H9 (cell line): ENCODE data around the gene HHIP. TPM values are rescaled to one million over a fixed set of nuclear protein-coding genes. Genes with fewer than 3 reads are reported as not detected.

Experiments
- DNase-seq: peaks from one replicate; pipeline ENCODE4 v3.0.0-alpha.2; 2017
- H2AFZ ChIP-seq: one replicate; pipeline ENCODE4 v1.6.1; 2013; ENCODE audit warnings: mild to moderate bottlenecking, low read length, control low read depth, moderate library complexity
- H2AK5ac ChIP-seq: 2 replicates; pipeline ENCODE4 v1.6.1; 2013; ENCODE audit warnings: low read length, control low read depth, mixed read lengths; ENCODE audit not compliant: insufficient read length
- H2BK120ac ChIP-seq: one replicate; pipeline ENCODE4 v1.6.1; 2013; ENCODE audit warnings: low read depth, mild to moderate bottlenecking, low read length, control low read depth, inconsistent platforms; ENCODE audit not compliant: poor library complexity, severe bottlenecking
- H2BK12ac ChIP-seq: 2 replicates; pipeline ENCODE4 v1.6.1; 2013; ENCODE audit warnings: low read length, control low read depth, mixed read lengths, low read depth; ENCODE audit not compliant: insufficient read length
- H2BK15ac ChIP-seq: 2 replicates; pipeline ENCODE4 v1.6.1; 2013; ENCODE audit warnings: low read depth, low read length, control low read depth
- H2BK20ac ChIP-seq: one replicate; pipeline ENCODE4 v1.6.1; 2013; ENCODE audit warnings: low read depth, mild to moderate bottlenecking, low read length, control low read depth, inconsistent platforms; ENCODE audit not compliant: poor library complexity, severe bottlenecking
- H2BK5ac ChIP-seq: 2 replicates; pipeline ENCODE4 v1.6.1; 2013; ENCODE audit warnings: low read length, control low read depth, mixed read lengths; ENCODE audit not compliant: insufficient read length
- H3K14ac ChIP-seq: 2 replicates; pipeline ENCODE4 v1.6.1; 2013; ENCODE audit warnings: low read length, control low read depth; ENCODE audit not compliant: insufficient read depth
- H3K18ac ChIP-seq: 2 replicates; pipeline ENCODE4 v1.6.1; 2013; ENCODE audit warnings: low read depth, mild to moderate bottlenecking, mixed read lengths, low read length, control low read depth; ENCODE audit not compliant: insufficient read length
- H3K23ac ChIP-seq: 2 replicates; pipeline ENCODE4 v1.6.1; 2013; ENCODE audit warnings: low read length, control low read depth, mixed read lengths, low read depth; ENCODE audit not compliant: insufficient read length
- H3K23me2 ChIP-seq: 2 replicates; pipeline ENCODE4 v1.6.1; 2013; ENCODE audit warnings: low read depth, mild to moderate bottlenecking, mixed read lengths, low read length, control low read depth; ENCODE audit not compliant: insufficient read length, poor library complexity, severe bottlenecking
- H3K27ac ChIP-seq: 2 replicates; pipeline ENCODE4 v1.5.1; 2013; ENCODE audit warnings: low read length, control low read depth, mixed read lengths, low read depth; ENCODE audit not compliant: insufficient read length
- H3K27me3 ChIP-seq: 2 replicates; pipeline ENCODE4 v1.6.1; 2013; ENCODE audit warnings: low read length, control low read depth, inconsistent platforms; ENCODE audit not compliant: insufficient read depth
- H3K4ac ChIP-seq: 2 replicates; pipeline ENCODE4 v1.6.1; 2013; ENCODE audit warnings: low read depth, mild to moderate bottlenecking, control low read depth, inconsistent platforms, low read length, moderate library complexity
- H3K4me1 ChIP-seq: 2 replicates; pipeline ENCODE4 v1.6.1; 2013; ENCODE audit warnings: low read length, control low read depth, inconsistent platforms; ENCODE audit not compliant: insufficient read depth
- H3K4me2 ChIP-seq: 2 replicates; pipeline ENCODE4 v1.6.1; 2013; ENCODE audit warnings: low read length, control low read depth, mixed read lengths; ENCODE audit not compliant: insufficient read length, insufficient read depth
- H3K56ac ChIP-seq: 2 replicates; pipeline ENCODE4 v1.6.1; 2013; ENCODE audit warnings: low read depth, mild to moderate bottlenecking, mixed read lengths, low read length, control low read depth; ENCODE audit not compliant: insufficient read length
- H3K79me1 ChIP-seq: 2 replicates; pipeline ENCODE4 v1.6.1; 2013; ENCODE audit warnings: low read depth, mild to moderate bottlenecking, moderate library complexity, low read length, control low read depth, inconsistent platforms; ENCODE audit not compliant: insufficient read depth, poor library complexity, severe bottlenecking
- H3K79me2 ChIP-seq: 2 replicates; pipeline ENCODE4 v1.6.1; 2013; ENCODE audit warnings: low read length, control low read depth, inconsistent platforms; ENCODE audit not compliant: insufficient read depth
- H3K9ac ChIP-seq: 2 replicates; pipeline ENCODE4 v1.6.1; 2013; ENCODE audit warnings: low read length, control low read depth, mixed read lengths; ENCODE audit not compliant: insufficient read length; ENCODE audit errors: extremely low read depth
- H3K9me3 ChIP-seq: one replicate; pipeline ENCODE4 v1.6.1; 2013; ENCODE audit warnings: low read depth, low read length, inconsistent platforms; ENCODE audit not compliant: control insufficient read depth
- H3T11ph ChIP-seq: one replicate; pipeline ENCODE4 v1.6.1; 2013; ENCODE audit warnings: mild to moderate bottlenecking, low read length, control low read depth, inconsistent platforms
- H4K20me1 ChIP-seq: one replicate; pipeline ENCODE4 v1.6.1; 2013; ENCODE audit not compliant: control insufficient read depth, insufficient read length, insufficient read depth
- H4K5ac ChIP-seq: 2 replicates; pipeline ENCODE4 v1.6.1; 2013; ENCODE audit warnings: low read depth, mild to moderate bottlenecking, mixed read lengths, low read length, control low read depth; ENCODE audit not compliant: insufficient read length
- H4K8ac ChIP-seq: replicated peaks from 2 replicates; pipeline ENCODE4 v1.6.1; 2013; ENCODE audit warnings: low read length, control low read depth, mixed read lengths, low read depth; ENCODE audit not compliant: insufficient read length
- H4K91ac ChIP-seq: 2 replicates; pipeline ENCODE4 v1.6.1; 2013; ENCODE audit warnings: low read depth, mild to moderate bottlenecking, moderate library complexity, mixed read lengths, low read length, control low read depth; ENCODE audit not compliant: insufficient read length
- H3K27ac Mint-ChIP-seq, 3 experiments: 2 replicates in 2 of 3; 3 replicates in 1 of 3; pipeline ENCODE4 v1.8.0; 2020 to 2021; ENCODE audit warnings: mixed read lengths in 3 of 3, mild to moderate bottlenecking in 1 of 3, moderate library complexity in 1 of 3
- H3K27me3 Mint-ChIP-seq: 2 replicates; pipeline ENCODE4 v1.8.0; 2021; ENCODE audit warnings: low read depth, mild to moderate bottlenecking, moderate library complexity, mixed read lengths
- H3K36me3 Mint-ChIP-seq, 3 experiments: 2 replicates in 2 of 3; 3 replicates in 1 of 3; pipeline ENCODE4 v1.8.0; 2020 to 2021; ENCODE audit warnings: low read depth in 3 of 3, mixed read lengths in 3 of 3; ENCODE audit not compliant: insufficient read depth in 1 of 3
- H3K4me1 Mint-ChIP-seq, 2 experiments: 2 replicates each; pipeline ENCODE4 v1.8.0; 2020; ENCODE audit warnings: mixed read lengths in 2 of 2
- H3K4me3 Mint-ChIP-seq, 2 experiments: 2 replicates in 1 of 2; 3 replicates in 1 of 2; pipeline ENCODE4 v1.8.0; 2020 to 2021; ENCODE audit warnings: mild to moderate bottlenecking in 2 of 2, mixed read lengths in 2 of 2, moderate library complexity in 1 of 2
- H3K9me3 Mint-ChIP-seq, 2 experiments: 2 replicates in 1 of 2; 3 replicates in 1 of 2; pipeline ENCODE4 v1.8.0; 2020; ENCODE audit warnings: mild to moderate bottlenecking in 2 of 2, mixed read lengths in 2 of 2, moderate library complexity in 1 of 2
- WGBS: extraction: QIAGEN DNeasy Blood & Tissue Kit; methylation state at CpG from one replicate; pipeline ENCODE4 v1.1.7; 2013; ENCODE audit warnings: missing lambda C conversion rate, low lambda C conversion rate, mixed read lengths; ENCODE audit not compliant: insufficient read length; ENCODE audit errors: extremely low coverage; 5-methylcytosine and 5-hydroxymethylcytosine counted together
- total RNA-seq: library from RNA; stranded (reverse); gene quantifications from 2 replicates; pipeline ENCODE4 v1.2.1, GENCODE V29; 2021
- TF ChIP-seq, protein P1 (sequence below): fragments of 200-600 bp; sonication (generic); conservative IDR thresholded peaks from 3 replicates; pipeline ENCODE4 v1.8.0; 2021; ENCODE audit warnings: antibody characterized with exemption, mild to moderate bottlenecking

HHIP gene
- total RNA-seq, 1 experiment from 2014 or later = 3.8 TPM

- DNase-seq = no peak
- H3K27me3 ChIP-seq = no peaks in the 10 kb centered on the region
- H3K79me1 ChIP-seq = no peaks in the 10 kb centered on the region
- H2BK120ac ChIP-seq = no peak overlapping the region
- H3K27ac ChIP-seq = no peak overlapping the region
- no peak overlapping the region for H3K56ac ChIP-seq
- no peak overlapping the region for H2BK15ac ChIP-seq
- no peak overlapping the region for H3K18ac ChIP-seq
- no peak overlapping the region for H2AFZ ChIP-seq
- no peak overlapping the region for H2BK20ac ChIP-seq
- H4K5ac ChIP-seq = no peak overlapping the region
- H3K27ac Mint-ChIP-seq = no peak overlapping the region
- H2BK5ac ChIP-seq = no peak overlapping the region
- no peaks in the 10 kb centered on the region for H3K79me2 ChIP-seq
- no peaks in the 10 kb centered on the region for H3K9me3 ChIP-seq
- no peak overlapping the region for H3T11ph ChIP-seq
- H3K9me3 Mint-ChIP-seq = no peaks in the 10 kb centered on the region
- H3K36me3 Mint-ChIP-seq = no peaks in the 10 kb centered on the region
- H2BK12ac ChIP-seq = no peak overlapping the region
- H3K23me2 ChIP-seq = no peaks in the 10 kb centered on the region
- H3K4me2 ChIP-seq = no peak overlapping the region
- peaks cover 5 to 6% of the 10 kb centered on the region in 2 experiments; a peak in 3 of 4 replicates for H3K4me1 Mint-ChIP-seq
- TF ChIP-seq, protein P1, sequence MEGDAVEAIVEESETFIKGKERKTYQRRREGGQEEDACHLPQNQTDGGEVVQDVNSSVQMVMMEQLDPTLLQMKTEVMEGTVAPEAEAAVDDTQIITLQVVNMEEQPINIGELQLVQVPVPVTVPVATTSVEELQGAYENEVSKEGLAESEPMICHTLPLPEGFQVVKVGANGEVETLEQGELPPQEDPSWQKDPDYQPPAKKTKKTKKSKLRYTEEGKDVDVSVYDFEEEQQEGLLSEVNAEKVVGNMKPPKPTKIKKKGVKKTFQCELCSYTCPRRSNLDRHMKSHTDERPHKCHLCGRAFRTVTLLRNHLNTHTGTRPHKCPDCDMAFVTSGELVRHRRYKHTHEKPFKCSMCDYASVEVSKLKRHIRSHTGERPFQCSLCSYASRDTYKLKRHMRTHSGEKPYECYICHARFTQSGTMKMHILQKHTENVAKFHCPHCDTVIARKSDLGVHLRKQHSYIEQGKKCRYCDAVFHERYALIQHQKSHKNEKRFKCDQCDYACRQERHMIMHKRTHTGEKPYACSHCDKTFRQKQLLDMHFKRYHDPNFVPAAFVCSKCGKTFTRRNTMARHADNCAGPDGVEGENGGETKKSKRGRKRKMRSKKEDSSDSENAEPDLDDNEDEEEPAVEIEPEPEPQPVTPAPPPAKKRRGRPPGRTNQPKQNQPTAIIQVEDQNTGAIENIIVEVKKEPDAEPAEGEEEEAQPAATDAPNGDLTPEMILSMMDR = peak; percentile 28; the same call in 2 of the 3 replicates
- H2AK5ac ChIP-seq = no peak overlapping the region
- H4K20me1 ChIP-seq = no peaks in the 10 kb centered on the region
- H3K4me1 ChIP-seq = no peaks in the 10 kb centered on the region
- no peak overlapping the region for H4K91ac ChIP-seq
- H3K23ac ChIP-seq = no peak overlapping the region
- H3K9ac ChIP-seq = no peak overlapping the region
- no CpG with 5 or more reads among the region's 1 CpG for WGBS
- H3K27me3 Mint-ChIP-seq = no peaks in the 10 kb centered on the region
- no peak overlapping the region for H3K4ac ChIP-seq
- H4K8ac ChIP-seq = no peak overlapping the region
- H3K14ac ChIP-seq = no peak overlapping the region
- H3K4me3 Mint-ChIP-seq = no peak overlapping the region
Observed at GRCh38 chr4:144674711-144675110, 28.8 kb downstream of the HHIP start.
